K562 (cell line): Measurements from ENCODE around the gene DPYSL3.

Source experiments
- CHD4 ChIP-seq: fragments of 200-600 bp; sonication (generic); IDR thresholded peaks from 3 replicates; pipeline ENCODE4 v1.6.1; 2012; ENCODE audit warnings: low read depth, mild to moderate bottlenecking, mixed read lengths, low read length, inconsistent platforms; ENCODE audit not compliant: insufficient read depth, insufficient replicate concordance, poor library complexity, severe bottlenecking
- CREM ChIP-seq: IDR thresholded peaks from 2 replicates; pipeline ENCODE4 v1.6.1; 2014; ENCODE audit warnings: antibody characterized with exemption, low read depth
- CSDE1 ChIP-seq, 2 experiments: fragments of 450-650 bp; IDR thresholded peaks; 2 replicates each; pipeline ENCODE4 v1.6.1; 2016; ENCODE audit warnings: mild to moderate bottlenecking in 1 of 2
- ERF ChIP-seq: fragments of 450-650 bp; formaldehyde crosslinking; IDR thresholded peaks from 2 replicates; pipeline ENCODE4 v1.4.0; 2020; ENCODE audit warnings: mild to moderate bottlenecking, mixed read lengths
- MXI1 ChIP-seq: IDR thresholded peaks from 2 replicates; pipeline ENCODE4 v1.6.1; 2011; ENCODE audit warnings: low read depth, mild to moderate bottlenecking, improper control_type of control experiment, low read length
- NCOA1 ChIP-seq: fragments of 450-650 bp; IDR thresholded peaks from 2 replicates; pipeline ENCODE4 v1.6.1; 2016; ENCODE audit warnings: low read depth
- PHF21A ChIP-seq: fragments of 450-650 bp; IDR thresholded peaks from 2 replicates; pipeline ENCODE4 v1.6.1; 2017; ENCODE audit warnings: low read depth, borderline replicate concordance
- TEAD4 ChIP-seq, 2 experiments: sonication (generic) in 1 of 2; formaldehyde crosslinking in 1 of 2; IDR thresholded peaks; 2 replicates each; pipeline versions ENCODE4 v1.6.1 to v1.8.0; 2012 to 2022; ENCODE audit warnings: borderline replicate concordance in 1 of 2, inconsistent platforms in 1 of 2, low read length in 1 of 2, mild to moderate bottlenecking in 1 of 2, missing genetic modification reagents in 1 of 2
- TF ChIP-seq, protein P1 (sequence below), 2 experiments: IDR thresholded peaks; 2 replicates each; pipeline ENCODE4 v1.6.1; 2012; ENCODE audit warnings: improper control_type of control experiment in 2 of 2, low read depth in 2 of 2, low read length in 2 of 2, borderline replicate concordance in 1 of 2
- TF ChIP-seq, protein P2 (sequence below), 2 experiments: fragments of 200-800 bp in 1 of 2; sonication (Bioruptor generic) in 1 of 2; sonication (generic) in 1 of 2; formaldehyde crosslinking in 1 of 2; IDR thresholded peaks in 1 of 2; conservative IDR thresholded peaks in 1 of 2; 2 replicates each; pipeline versions ENCODE4 v1.5.0 to v1.6.1; 2016 to 2020; ENCODE audit warnings: missing compliant biosample characterization in 1 of 2, missing genetic modification characterization in 1 of 2, missing genetic modification reagents in 1 of 2

DNA sequence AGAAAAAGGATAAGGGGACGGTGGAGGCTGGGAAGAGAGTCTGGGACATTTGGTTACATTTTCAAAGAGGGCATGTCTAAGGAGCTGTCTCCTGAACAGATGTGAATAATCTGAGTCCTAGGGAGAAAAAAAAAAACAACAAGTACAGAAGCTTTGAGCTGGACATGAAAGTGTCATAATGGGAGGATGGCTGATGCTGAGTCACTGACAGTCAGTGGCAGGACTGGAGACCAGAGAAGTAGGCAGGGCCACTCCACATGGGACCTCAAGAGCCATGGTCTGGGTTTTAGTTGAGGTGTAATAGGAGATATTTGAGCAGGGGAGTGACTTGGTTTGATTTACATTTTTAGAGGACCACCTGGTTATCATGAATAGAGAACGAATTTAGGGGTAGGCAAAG, 70.6 kb downstream of the DPYSL3 start:
- TF ChIP-seq TEAD4 (IDR thresholded peaks at IDR 0.05; ENCODE audit: low read length) (no peak), TEAD4 (CRISPR knock-in tag; IDR thresholded peaks at IDR 0.05; ENCODE audit: borderline replicate concordance) (no peak), CREM (no peak), CSDE1 (IDR thresholded peaks at IDR 0.05) (no peak), CHD4 (no peak), NCOA1 (no peak), ERF (no peak), PHF21A (no peak), MXI1 (no peak)
- TF ChIP-seq, protein P1, sequence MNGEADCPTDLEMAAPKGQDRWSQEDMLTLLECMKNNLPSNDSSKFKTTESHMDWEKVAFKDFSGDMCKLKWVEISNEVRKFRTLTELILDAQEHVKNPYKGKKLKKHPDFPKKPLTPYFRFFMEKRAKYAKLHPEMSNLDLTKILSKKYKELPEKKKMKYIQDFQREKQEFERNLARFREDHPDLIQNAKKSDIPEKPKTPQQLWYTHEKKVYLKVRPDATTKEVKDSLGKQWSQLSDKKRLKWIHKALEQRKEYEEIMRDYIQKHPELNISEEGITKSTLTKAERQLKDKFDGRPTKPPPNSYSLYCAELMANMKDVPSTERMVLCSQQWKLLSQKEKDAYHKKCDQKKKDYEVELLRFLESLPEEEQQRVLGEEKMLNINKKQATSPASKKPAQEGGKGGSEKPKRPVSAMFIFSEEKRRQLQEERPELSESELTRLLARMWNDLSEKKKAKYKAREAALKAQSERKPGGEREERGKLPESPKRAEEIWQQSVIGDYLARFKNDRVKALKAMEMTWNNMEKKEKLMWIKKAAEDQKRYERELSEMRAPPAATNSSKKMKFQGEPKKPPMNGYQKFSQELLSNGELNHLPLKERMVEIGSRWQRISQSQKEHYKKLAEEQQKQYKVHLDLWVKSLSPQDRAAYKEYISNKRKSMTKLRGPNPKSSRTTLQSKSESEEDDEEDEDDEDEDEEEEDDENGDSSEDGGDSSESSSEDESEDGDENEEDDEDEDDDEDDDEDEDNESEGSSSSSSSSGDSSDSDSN (IDR thresholded peaks at IDR 0.05; ENCODE audit: borderline replicate concordance in 1 of 2, low read depth in 2 of 2, low read length in 2 of 2): no peak
- TF ChIP-seq, protein P2, sequence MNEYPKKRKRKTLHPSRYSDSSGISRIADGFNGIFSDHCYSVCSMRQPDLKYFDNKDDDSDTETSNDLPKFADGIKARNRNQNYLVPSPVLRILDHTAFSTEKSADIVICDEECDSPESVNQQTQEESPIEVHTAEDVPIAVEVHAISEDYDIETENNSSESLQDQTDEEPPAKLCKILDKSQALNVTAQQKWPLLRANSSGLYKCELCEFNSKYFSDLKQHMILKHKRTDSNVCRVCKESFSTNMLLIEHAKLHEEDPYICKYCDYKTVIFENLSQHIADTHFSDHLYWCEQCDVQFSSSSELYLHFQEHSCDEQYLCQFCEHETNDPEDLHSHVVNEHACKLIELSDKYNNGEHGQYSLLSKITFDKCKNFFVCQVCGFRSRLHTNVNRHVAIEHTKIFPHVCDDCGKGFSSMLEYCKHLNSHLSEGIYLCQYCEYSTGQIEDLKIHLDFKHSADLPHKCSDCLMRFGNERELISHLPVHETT (CRISPR knock-in tag; conservative IDR thresholded peaks at IDR 0.05 in 1 of 2, IDR thresholded peaks at IDR 0.05 in 1 of 2): no peak
